GM21619 (cell line): ENCODE results near the gene AP4M1.
"Not testable (repeated sequence)": the region's sequence is repeated elsewhere in the genome, so short reads cannot be mapped to it uniquely, and the experiment has no call there.

Experiments used
- ATAC-seq: cut with Tn5 transposase; IDR thresholded peaks from one replicate; pipeline ENCODE4 v1.9.1; 2021; ENCODE audit not compliant: unreplicated experiment

AP4M1 gene

GRCh38 chr7:100107890-100108289, 6.4 kb downstream of the AP4M1 start:
- no peak for ATAC-seq

- ATAC-seq: no peak
Measured at GRCh38 chr7:100109521-100110163, 8.2 kb downstream of the AP4M1 start.

- ATAC-seq: no peak
Measured at GRCh38 chr7:100111156-100111555, 9.7 kb downstream of the AP4M1 start.

GRCh38 chr7:100111914-100112313, 10.5 kb downstream of the AP4M1 start:
- no peak for ATAC-seq

- no peak for ATAC-seq
Measured at GRCh38 chr7:100115026-100115425, 13.6 kb downstream of the AP4M1 start.

- ATAC-seq: no peak
Measured at GRCh38 chr7:100118388-100119071, 17.1 kb downstream of the AP4M1 start.

DNA sequence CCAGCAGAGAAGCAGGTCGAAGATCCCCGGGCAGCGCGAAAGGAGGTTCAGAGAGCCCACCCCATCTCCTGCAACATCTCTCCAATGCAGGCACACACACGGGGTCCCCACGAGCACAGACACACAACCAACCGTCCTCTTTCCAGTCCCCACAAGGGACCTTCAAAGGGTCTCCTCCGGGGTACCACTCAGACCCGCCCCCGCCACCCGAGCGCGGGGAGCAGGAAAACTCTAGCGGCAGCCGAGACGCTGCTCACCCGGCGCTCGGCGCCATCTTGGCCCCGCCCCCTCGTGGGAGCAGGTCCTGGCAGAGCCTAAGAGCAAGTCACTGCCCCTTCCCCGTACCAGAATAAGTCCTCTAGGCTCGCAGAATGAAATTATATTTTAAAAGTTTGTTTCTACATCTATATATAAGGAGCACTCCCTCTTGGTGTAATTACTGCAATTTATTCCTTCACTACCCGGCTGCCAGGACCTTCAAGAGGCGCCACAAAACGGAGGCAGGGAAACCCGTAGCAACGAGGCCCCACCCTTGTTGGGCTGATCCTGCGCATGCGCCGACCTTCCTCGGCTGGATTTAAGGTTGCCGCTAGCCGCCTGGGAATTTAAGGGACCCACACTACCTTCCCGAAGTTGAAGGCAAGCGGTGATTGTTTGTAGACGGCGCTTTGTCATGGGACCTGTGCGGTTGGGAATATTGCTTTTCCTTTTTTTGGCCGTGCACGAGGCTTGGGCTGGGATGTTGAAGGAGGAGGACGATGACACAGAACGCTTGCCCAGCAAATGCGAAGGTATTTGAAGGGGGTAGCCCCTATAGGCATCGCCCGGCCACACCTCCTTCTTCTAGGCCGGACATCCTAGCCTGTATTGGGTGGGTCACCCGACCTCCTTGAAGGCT, 17.9 kb downstream of the AP4M1 start, which contains the start of the genes CNPY4 and TAF6:
TSS of gene CNPY4 (plus strand) at position 563 of the 898 bp plus-strand sequence. CDS start at position 674, 111 bp downstream.
TSS of gene TAF6 (minus strand) at position 287 of the 898 bp plus-strand sequence. CDS start 5,149 bp downstream, outside the sequence.
- peak; percentile 71 for ATAC-seq

GRCh38 chr7:100119970-100120732, 18.7 kb downstream of the AP4M1 start:
- ATAC-seq: peak; percentile 32

DNA sequence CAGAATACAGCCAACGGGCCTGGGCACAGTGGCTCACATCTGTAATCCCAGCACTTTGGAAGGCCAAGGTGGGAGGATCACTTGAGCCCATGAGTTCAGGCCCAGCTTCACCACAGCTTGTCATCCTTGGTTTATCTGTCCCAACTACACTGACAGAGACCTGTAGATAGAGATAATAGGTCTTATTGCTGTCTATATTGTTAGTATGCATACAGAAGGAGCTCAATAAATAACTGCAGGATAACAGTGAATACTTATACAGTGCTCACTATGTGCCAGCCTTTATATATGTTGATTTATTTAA, 19.2 kb downstream of the AP4M1 start:
- ATAC-seq: no peak

DNA sequence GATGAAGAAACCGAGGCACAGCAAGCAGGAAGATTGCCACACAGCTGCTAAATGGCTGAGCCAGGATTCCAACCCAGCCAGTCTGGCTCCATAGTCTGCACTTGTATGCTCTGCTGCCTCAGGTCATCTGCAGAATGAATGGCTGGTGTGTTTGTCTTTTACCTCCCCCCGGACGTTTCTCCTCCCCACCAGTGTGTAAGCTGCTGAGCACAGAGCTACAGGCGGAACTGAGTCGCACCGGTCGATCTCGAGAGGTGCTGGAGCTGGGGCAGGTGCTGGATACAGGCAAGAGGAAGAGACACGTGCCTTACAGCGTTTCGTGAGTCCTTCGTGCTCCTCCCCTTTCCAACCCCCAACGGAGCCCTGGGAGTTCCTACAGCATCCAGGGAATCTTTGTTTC, 20.6 kb downstream of the AP4M1 start:
- no peak for ATAC-seq

GRCh38 chr7:100122568-100122967, 21.1 kb downstream of the AP4M1 start:
- no peak for ATAC-seq

- ATAC-seq: no peak
Measured at GRCh38 chr7:100124301-100125230, 23.1 kb downstream of the AP4M1 start.

GRCh38 chr7:100126239-100126930, 24.9 kb downstream of the AP4M1 start:
- ATAC-seq: peak; percentile 15

GRCh38 chr7:100126931-100127865, 25.8 kb downstream of the AP4M1 start, which contains the start of gene MBLAC1:
TSS of gene MBLAC1 (plus strand) at chr7:100126967. CDS start at chr7:100127396, 429 bp downstream.
- ATAC-seq: peak; percentile 58

DNA sequence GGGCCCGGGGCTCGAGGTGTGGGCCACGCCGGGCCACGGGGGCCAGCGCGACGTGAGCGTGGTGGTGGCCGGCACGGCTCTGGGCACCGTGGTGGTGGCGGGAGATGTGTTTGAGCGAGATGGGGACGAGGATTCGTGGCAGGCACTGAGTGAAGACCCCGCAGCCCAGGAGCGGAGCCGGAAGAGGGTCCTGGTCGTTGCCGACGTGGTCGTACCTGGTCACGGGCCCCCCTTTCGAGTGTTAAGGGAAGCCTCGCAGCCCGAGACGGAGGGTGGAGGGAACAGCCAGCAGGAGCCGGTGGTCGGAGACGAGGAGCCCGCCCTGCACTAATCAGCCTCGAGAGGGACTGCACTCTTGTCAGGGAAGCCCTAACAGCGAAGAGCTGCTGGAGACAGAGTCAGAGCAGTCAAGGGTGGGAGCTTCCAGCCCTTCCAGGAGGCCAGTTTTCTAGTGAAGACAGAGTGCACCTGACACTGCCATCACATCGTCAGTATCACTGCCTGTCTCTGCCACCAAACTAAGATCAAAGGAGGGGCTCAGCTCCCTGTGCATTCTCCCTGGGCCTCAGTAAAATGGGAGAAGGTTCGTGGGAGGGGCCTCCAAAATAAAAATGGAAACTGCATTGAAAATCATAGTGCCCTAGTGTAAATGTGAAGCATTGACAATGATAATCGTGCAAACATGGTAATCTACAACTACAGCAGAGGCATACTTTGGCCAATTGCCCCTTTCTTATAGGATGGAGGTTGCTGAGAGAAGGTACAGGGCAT, 26.6 kb downstream of the AP4M1 start:
- no peak for ATAC-seq

DNA sequence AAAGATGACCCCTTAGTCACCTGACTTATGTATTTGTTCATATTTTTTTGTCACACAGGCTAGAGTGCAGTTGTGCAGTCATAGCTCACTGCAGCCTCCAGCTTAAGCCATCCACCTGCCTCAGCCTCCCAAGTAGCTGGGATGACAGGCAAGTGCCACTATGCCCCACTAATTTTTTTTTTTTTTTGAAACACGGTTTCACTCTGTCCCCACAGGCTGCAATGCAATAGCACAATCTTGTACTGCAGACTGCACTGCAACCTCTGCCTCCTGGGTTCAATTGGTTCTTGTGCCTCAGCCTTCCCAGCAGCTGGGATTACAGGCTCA, 27.2 kb downstream of the AP4M1 start:
- no peak for ATAC-seq

- ATAC-seq: not testable (repeated sequence)
Measured at GRCh38 chr7:100130220-100130607, 28.8 kb downstream of the AP4M1 start.
